ENCODE measurements around the gene TOMM7. TPM values are rescaled to one million over a fixed set of nuclear protein-coding genes. Genes with fewer than 3 reads are reported as not detected.
"Not testable (repeated sequence)": the region's sequence is repeated elsewhere in the genome, so short reads cannot be mapped to it uniquely, and the experiment has no call there.

Gene TOMM7
- total RNA-seq, 1 donor from 2014 or later, result 162 TPM

- peak; percentile 37 for DNase-seq
Observed at GRCh38 chr7:22853674-22854157, 31.1 kb upstream of the TOMM7 start.

- no peak for DNase-seq
Observed at GRCh38 chr7:22853138-22853537, 30.5 kb upstream of the TOMM7 start.

GRCh38 chr7:22851145-22851544 is 28.5 kb upstream of the TOMM7 start:
- DNase-seq, result no peak

GRCh38 chr7:22850394-22850793 is 27.7 kb upstream of the TOMM7 start:
- not testable (repeated sequence) for DNase-seq

- no peak for DNase-seq
Observed at GRCh38 chr7:22849662-22850061, 27.0 kb upstream of the TOMM7 start.

GRCh38 chr7:22849172-22849571 is 26.5 kb upstream of the TOMM7 start:
- peak; percentile 80 for DNase-seq

GRCh38 chr7:22846961-22847360 is 24.3 kb upstream of the TOMM7 start:
- no peak for DNase-seq

- DNase-seq, result no peak
Observed at GRCh38 chr7:22845221-22845834, 22.7 kb upstream of the TOMM7 start.

- no peak for DNase-seq
Observed at GRCh38 chr7:22843681-22844309, 21.1 kb upstream of the TOMM7 start.

- DNase-seq, result peak; percentile 59
Observed at GRCh38 chr7:22842973-22843372, 20.3 kb upstream of the TOMM7 start.

GRCh38 chr7:22842383-22842941 is 19.8 kb upstream of the TOMM7 start:
- DNase-seq, result peak; percentile 69

GRCh38 chr7:22841954-22842353 is 19.3 kb upstream of the TOMM7 start:
- peak; percentile 38 for DNase-seq

- DNase-seq, result no peak
Observed at GRCh38 chr7:22837308-22837707, 14.7 kb upstream of the TOMM7 start.

GRCh38 chr7:22836506-22836905 is 13.9 kb upstream of the TOMM7 start:
- not testable (repeated sequence) for DNase-seq

GRCh38 chr7:22833957-22834356 is 11.3 kb upstream of the TOMM7 start:
- peak; percentile 38 for DNase-seq

GRCh38 chr7:22833113-22833855 is 10.6 kb upstream of the TOMM7 start:
- no peak for DNase-seq

GRCh38 chr7:22832401-22832800 is 9.8 kb upstream of the TOMM7 start:
- no peak for DNase-seq

- no peak for DNase-seq
Observed at GRCh38 chr7:22831602-22832305, 9.1 kb upstream of the TOMM7 start.

- DNase-seq, result no peak
Observed at GRCh38 chr7:22827563-22827962, 4.9 kb upstream of the TOMM7 start.

GRCh38 chr7:22826593-22826992 is 3.9 kb upstream of the TOMM7 start:
- no peak for DNase-seq

- no peak for DNase-seq
Observed at GRCh38 chr7:22824760-22825159, 2.1 kb upstream of the TOMM7 start.

GRCh38 chr7:22823142-22823497 is 471 bp upstream of the TOMM7 start:
- no peak for DNase-seq
